H1 (cell line): ENCODE measurements around the gene TSPAN33. TPM values are rescaled to one million over a fixed set of nuclear protein-coding genes. Genes with fewer than 3 reads are reported as not detected.

ENCODE experiments used
- CTCF ChIA-PET: fragments of 300-600 bp; sonication (Branson Sonifier 250); formaldehyde crosslinking; loops from one replicate; lab custom pipeline; 2021; ENCODE audit not compliant: partially characterized antibody; lab: Charles Lee
- POLR2A ChIA-PET: fragments of 300-600 bp; sonication (Branson Sonifier 250); formaldehyde crosslinking; loops from one replicate; lab custom pipeline; 2021; ENCODE audit warnings: inconsistent platforms; ENCODE audit not compliant: partially characterized antibody; lab: Charles Lee
- DNase-seq, 2 experiments: peaks; one replicate each; pipeline versions ENCODE4 v3.0.0 to v3.0.0-alpha.2; 2010 to 2022; ENCODE audit warnings: low spot score in 2 of 2, low read depth in 1 of 2, mixed read lengths in 1 of 2
- FAIRE-seq: peaks from 2 replicates; lab custom pipeline; 2011; peaks lifted over from hg19 to GRCh38; lab: Jason Lieb, UNC
- H2AFZ ChIP-seq: 2 replicates; pipeline ENCODE4 v1.8.1; 2012; ENCODE audit warnings: low read length, inconsistent platforms
- H2AK5ac ChIP-seq: 2 replicates; pipeline ENCODE4 v1.6.1; 2013; ENCODE audit warnings: low read depth, low read length
- H2BK120ac ChIP-seq: replicated peaks from 2 replicates; pipeline ENCODE3; 2013; ENCODE audit warnings: low read depth, low read length, inconsistent platforms
- H2BK12ac ChIP-seq: 2 replicates; pipeline ENCODE4 v1.6.1; 2013; ENCODE audit warnings: low read depth, low read length
- H2BK15ac ChIP-seq: 2 replicates; pipeline ENCODE4 v1.6.1; 2013; ENCODE audit warnings: low read length
- H2BK20ac ChIP-seq: 2 replicates; pipeline ENCODE4 v1.6.1; 2013; ENCODE audit warnings: low read length
- H2BK5ac ChIP-seq: 2 replicates; pipeline ENCODE4 v1.6.1; 2013; ENCODE audit warnings: low read depth, low read length
- H3K14ac ChIP-seq: 2 replicates; pipeline ENCODE4 v1.6.1; 2013; ENCODE audit warnings: inconsistent platforms; ENCODE audit not compliant: insufficient read length
- H3K18ac ChIP-seq: 2 replicates; pipeline ENCODE4 v1.6.1; 2013; ENCODE audit warnings: low read length; ENCODE audit errors: extremely low read depth
- H3K23ac ChIP-seq: 2 replicates; pipeline ENCODE4 v1.6.1; 2013; ENCODE audit warnings: inconsistent platforms; ENCODE audit not compliant: insufficient read length
- H3K23me2 ChIP-seq: 2 replicates; pipeline ENCODE4 v1.6.1; 2013; ENCODE audit warnings: low read depth, low read length
- H3K27ac ChIP-seq: 2 replicates; pipeline ENCODE4 v1.6.1; 2011; ENCODE audit warnings: low read depth, low read length, inconsistent platforms
- H3K27me3 ChIP-seq, 4 experiments: replicated peaks in 1 of 4; 1 replicate in 1 of 4; 2 replicates in 3 of 4; pipeline versions ENCODE4 v1.6.1 to v1.8.1; 2011 to 2013; ENCODE audit warnings: low read length in 3 of 4, mild to moderate bottlenecking in 3 of 4, inconsistent platforms in 2 of 4, mixed read lengths in 2 of 4, moderate library complexity in 1 of 4; ENCODE audit not compliant: control insufficient read depth in 3 of 4, insufficient read depth in 3 of 4; ENCODE audit errors: extremely low read depth in 1 of 4
- H3K36me3 ChIP-seq, 4 experiments: 2 replicates each; pipeline versions ENCODE4 v1.6.1 to v1.8.1; 2011 to 2013; ENCODE audit warnings: mild to moderate bottlenecking in 4 of 4, low read length in 3 of 4, moderate library complexity in 2 of 4, control low read depth in 1 of 4, inconsistent platforms in 1 of 4; ENCODE audit not compliant: insufficient read depth in 4 of 4, control insufficient read depth in 2 of 4
- H3K4ac ChIP-seq: replicated peaks from 2 replicates; pipeline ENCODE3; 2013; ENCODE audit warnings: low read length, low read depth, mixed read lengths, inconsistent platforms; ENCODE audit not compliant: insufficient read length
- H3K4me1 ChIP-seq, 4 experiments: replicated peaks in 1 of 4; 1 replicate in 1 of 4; 2 replicates in 3 of 4; pipeline versions ENCODE4 v1.6.1 to v1.8.1; 2011 to 2013; ENCODE audit warnings: low read length in 3 of 4, inconsistent platforms in 2 of 4, mixed read lengths in 1 of 4; ENCODE audit not compliant: insufficient read depth in 4 of 4, control insufficient read depth in 3 of 4
- H3K4me2 ChIP-seq, 2 experiments: 2 replicates each; pipeline versions ENCODE4 v1.6.1 to v1.8.1; 2011 to 2013; ENCODE audit warnings: low read depth in 2 of 2, low read length in 2 of 2, control low read depth in 1 of 2, inconsistent platforms in 1 of 2, mild to moderate bottlenecking in 1 of 2; ENCODE audit not compliant: insufficient read depth in 1 of 2
- H3K4me3 ChIP-seq, 4 experiments: fragments of 200-600, 300-600 bp in 1 of 4; sonication (generic), shearing (Covaris generic), sonication (Bioruptor Twin) in 1 of 4; 2 replicates each; pipeline versions ENCODE4 v1.5.1 to v1.8.1; 2011 to 2016; ENCODE audit warnings: low read length in 4 of 4, low read depth in 3 of 4, control low read depth in 2 of 4, inconsistent platforms in 2 of 4, mild to moderate bottlenecking in 2 of 4, mixed read lengths in 1 of 4, moderate library complexity in 1 of 4; ENCODE audit not compliant: insufficient read depth in 2 of 4; ENCODE audit errors: extremely low read depth in 1 of 4
- H3K56ac ChIP-seq: replicated peaks from 2 replicates; pipeline ENCODE3; 2013; ENCODE audit warnings: low read depth, mild to moderate bottlenecking, mixed read lengths, low read length, inconsistent platforms; ENCODE audit not compliant: insufficient read length
- H3K79me1 ChIP-seq: 2 replicates; pipeline ENCODE4 v1.6.1; 2013; ENCODE audit warnings: low read depth, low read length, control low read depth
- H3K79me2 ChIP-seq, 2 experiments: 2 replicates each; pipeline versions ENCODE4 v1.6.1 to v1.8.1; 2012 to 2013; ENCODE audit warnings: low read length in 2 of 2, mild to moderate bottlenecking in 2 of 2, inconsistent platforms in 1 of 2; ENCODE audit not compliant: insufficient read depth in 2 of 2, control insufficient read depth in 1 of 2
- H3K9ac ChIP-seq, 4 experiments: replicated peaks in 1 of 4; 1 replicate in 1 of 4; 2 replicates in 3 of 4; pipeline versions ENCODE4 v1.6.1 to v1.8.1; 2011 to 2013; ENCODE audit warnings: low read depth in 3 of 4, low read length in 3 of 4, control low read depth in 2 of 4, mild to moderate bottlenecking in 2 of 4, moderate library complexity in 2 of 4, inconsistent platforms in 1 of 4; ENCODE audit errors: extremely low read depth in 1 of 4
- H3K9me3 ChIP-seq, 2 experiments: 2 replicates each; pipeline versions ENCODE4 v1.6.1 to v1.8.1; 2012 to 2013; ENCODE audit warnings: mild to moderate bottlenecking in 2 of 2, moderate library complexity in 2 of 2, control low read depth in 1 of 2, inconsistent platforms in 1 of 2, low read depth in 1 of 2, low read length in 1 of 2, mixed read lengths in 1 of 2; ENCODE audit not compliant: insufficient read depth in 2 of 2
- H4K20me1 ChIP-seq, 2 experiments: replicated peaks in 1 of 2; 2 replicates each; pipeline versions ENCODE3 to v1.8.1; 2011 to 2013; ENCODE audit warnings: inconsistent platforms in 2 of 2, low read length in 2 of 2, mild to moderate bottlenecking in 1 of 2; ENCODE audit not compliant: insufficient read depth in 2 of 2, control insufficient read depth in 1 of 2
- H4K5ac ChIP-seq: 2 replicates; pipeline ENCODE4 v1.6.1; 2013; ENCODE audit warnings: low read length, low read depth, mixed read lengths, inconsistent platforms; ENCODE audit not compliant: insufficient read length
- H4K8ac ChIP-seq: 2 replicates; pipeline ENCODE4 v1.8.0; 2013; ENCODE audit warnings: mild to moderate bottlenecking, moderate library complexity, low read length, inconsistent platforms; ENCODE audit not compliant: insufficient read depth; ENCODE audit errors: extremely low read depth
- H4K91ac ChIP-seq: replicated peaks from 2 replicates; pipeline ENCODE3; 2013; ENCODE audit warnings: low read length, mixed read lengths, inconsistent platforms; ENCODE audit not compliant: insufficient read length
- E2F6 ChIP-seq: IDR thresholded peaks from 2 replicates; pipeline ENCODE4 v1.6.1; 2012; ENCODE audit warnings: inconsistent platforms
- EP300 ChIP-seq, 2 experiments: IDR thresholded peaks; 1 replicate in 1 of 2; 2 replicates in 1 of 2; pipeline ENCODE4 v1.6.1; 2011 to 2012; ENCODE audit warnings: low read depth in 2 of 2, low read length in 2 of 2, mild to moderate bottlenecking in 2 of 2, borderline replicate concordance in 1 of 2, inconsistent platforms in 1 of 2, moderate library complexity in 1 of 2
- POLR2A ChIP-seq, 2 experiments: IDR thresholded peaks; 1 replicate in 1 of 2; 2 replicates in 1 of 2; pipeline ENCODE4 v1.6.1; 2011; ENCODE audit warnings: low read depth in 2 of 2, low read length in 2 of 2, mild to moderate bottlenecking in 2 of 2; ENCODE audit errors: control extremely low read depth in 1 of 2
- WGBS, 2 experiments: shearing (Covaris generic) in 1 of 2; methylation state at CpG; one replicate each; pipeline versions ENCODE4 v1.1.6 to v1.1.7; 2013 to 2015; ENCODE audit warnings: low lambda C conversion rate in 2 of 2, mixed read lengths in 2 of 2, inconsistent platforms in 1 of 2, low coverage in 1 of 2, missing lambda C conversion rate in 1 of 2; ENCODE audit not compliant: insufficient replicate concordance in 2 of 2, insufficient coverage in 1 of 2, insufficient read length in 1 of 2; ENCODE audit errors: extremely low coverage in 1 of 2, missing lambda C conversion rate in 1 of 2; 5-methylcytosine and 5-hydroxymethylcytosine counted together
- polyA plus RNA-seq, 7 experiments: library from polyadenylated mRNA; depleted of rRNA in 3 of 7; stranded (reverse) in 5 of 7; unstranded in 2 of 7; fragments of >200 nt in 5 of 7; fragments of 200-250 nt in 2 of 7; gene quantifications; 1 replicate in 5 of 7; 2 replicates in 1 of 7; 4 replicates in 1 of 7; pipeline versions ENCODE4 v1.2.1 to v1.2.3, GENCODE V29; 2011 to 2013; ENCODE audit warnings: missing spikeins in 2 of 7, mixed read lengths in 2 of 7
- total RNA-seq: library from RNA; stranded (reverse); fragmentation: NEBNext Ultra II Directional; extraction: Animal tissue kit (Norgen Biotek cat#: 25700); gene quantifications from 2 replicates; pipeline ENCODE4 v1.2.1, GENCODE V29; 2021

TSPAN33 gene
- total and polyA plus RNA-seq, 2 of the 8 experiments (the other 6 are each of a cell fraction or from before 2014, with no cell fraction given) = 42.8 to 47.1 TPM

GRCh38 chr7:129167817-129168216 is 23.3 kb downstream of the TSPAN33 start:
- 87% methylated on average over 4 of the region's 4 CpGs; no CpG with 5 or more reads in 1 of the 2 experiments for WGBS, 2 experiments
- no peak overlapping the region for H3K14ac ChIP-seq
- TF ChIP-seq POLR2A (IDR thresholded peaks at IDR 0.05; ENCODE audit: control extremely low read depth in 1 of 2, low read depth in 2 of 2, low read length in 2 of 2) (no peak), EP300 (IDR thresholded peaks at IDR 0.05; ENCODE audit: borderline replicate concordance in 1 of 2, low read depth in 2 of 2, low read length in 2 of 2) (no peak), E2F6 (no peak)

More at GRCh38 chr7:129167817-129168216, 23.3 kb downstream of the TSPAN33 start:
- no peak overlapping the region; the same call in 1 of the 2 replicates for H2BK15ac ChIP-seq
- H2AFZ ChIP-seq = no peak overlapping the region
- no peak overlapping the region; a peak in 2 of 7 replicates for H3K9ac ChIP-seq
- 0 out of 2 replicates have a peak overlapping the region, but pooled peaks have one; percentile 87 for H2BK5ac ChIP-seq
- H3K4me2 ChIP-seq = peak overlapping the region; percentile 76 to 77; a peak in 2 of 4 replicates
- FAIRE-seq (no peak), DNase-seq (no peak)
- H2BK120ac ChIP-seq = no peak overlapping the region
- H4K20me1 ChIP-seq = no peaks in the 10 kb centered on the region
- H3K4me3 ChIP-seq = no peak overlapping the region
- H3K56ac ChIP-seq = no peak overlapping the region
- H3K4me1 ChIP-seq = peaks cover 10 to 17% (median 12%) of the 10 kb centered on the region in 4 experiments
- no peaks in the 10 kb centered on the region for H3K79me2 ChIP-seq
- H4K8ac ChIP-seq = 0 out of 2 replicates have a peak overlapping the region, but pooled peaks have one; percentile 59
- no peaks in the 10 kb centered on the region; a peak in 1 of 7 replicates for H3K27me3 ChIP-seq
- H3K9me3 ChIP-seq = no peaks in the 10 kb centered on the region
- ChIA-PET CTCF (interaction anchor here (0.7 to 19.3 kb wide), 8 partner anchors 10 to 200 kb away, joined by 3 to 258 read pairs (median 6); no protein-coding TSS in a partner anchor), POLR2A (interaction anchor here (0.7 to 6.4 kb wide), 11 partner anchors 9 to 266 kb away, joined by 3 to 116 read pairs (median 11); partner anchors contain the start of genes SMO, STRIP2, TNPO3 and TSPAN33)
- no peak overlapping the region for H3K27ac ChIP-seq
- H4K5ac ChIP-seq = no peak overlapping the region
- peak overlapping the region; percentile 33 for H4K91ac ChIP-seq
- H2AK5ac ChIP-seq = no peak overlapping the region
- H3K18ac ChIP-seq = no peak overlapping the region
- no peaks in the 10 kb centered on the region for H3K79me1 ChIP-seq
- H3K4ac ChIP-seq = no peak overlapping the region
- H3K23ac ChIP-seq = no peak overlapping the region
- H3K36me3 ChIP-seq = peaks cover 0 to 3% (median 0%) of the 10 kb centered on the region in 4 experiments; a peak in 3 of 8 replicates
- peaks cover 8% of the 10 kb centered on the region for H3K23me2 ChIP-seq
- 0 out of 2 replicates have a peak overlapping the region, but pooled peaks have one; percentile 92 for H2BK12ac ChIP-seq
- no peak overlapping the region for H2BK20ac ChIP-seq
